HepG2 (cell line): ENCODE data around the gene NT5DC1. TPM values are rescaled to one million over a fixed set of nuclear protein-coding genes. Genes with fewer than 3 reads are reported as not detected.

ENCODE experiments used
- CBX1 ChIP-seq: IDR thresholded peaks from one replicate; pipeline ENCODE4 v1.6.1; 2016; ENCODE audit warnings: antibody characterized with exemption, low read depth
- GTF3A ChIP-seq: sonication (generic); formaldehyde crosslinking; conservative IDR thresholded peaks from 2 replicates; pipeline ENCODE4 v1.4.0; 2020; ENCODE audit warnings: mild to moderate bottlenecking, missing genetic modification reagents
- HIVEP1 ChIP-seq: sonication (generic); formaldehyde crosslinking; IDR thresholded peaks from 2 replicates; pipeline ENCODE4 v1.4.0; 2020; ENCODE audit warnings: mild to moderate bottlenecking, missing genetic modification reagents
- HOXA3 ChIP-seq: sonication (generic); formaldehyde crosslinking; IDR thresholded peaks from 2 replicates; pipeline ENCODE4 v1.5.0; 2020; ENCODE audit warnings: missing genetic modification reagents
- IKZF1 ChIP-seq: fragments of 450-650 bp; IDR thresholded peaks from 2 replicates; pipeline ENCODE4 v1.7.1; 2016
- MAZ ChIP-seq, 2 experiments: sonication (generic) in 1 of 2; formaldehyde crosslinking in 1 of 2; IDR thresholded peaks; 2 replicates each; pipeline versions ENCODE4 v1.5.0 to v1.6.1; 2012 to 2020; ENCODE audit warnings: low read depth in 2 of 2, mild to moderate bottlenecking in 2 of 2, borderline replicate concordance in 1 of 2, improper control_type of control experiment in 1 of 2, low read length in 1 of 2, missing genetic modification reagents in 1 of 2, moderate library complexity in 1 of 2
- MYNN ChIP-seq: sonication (generic); formaldehyde crosslinking; IDR thresholded peaks from 2 replicates; pipeline ENCODE4 v1.4.0; 2020; ENCODE audit warnings: mild to moderate bottlenecking, low read depth, missing genetic modification reagents
- NFE2L1 ChIP-seq: sonication (generic); formaldehyde crosslinking; IDR thresholded peaks from 2 replicates; pipeline ENCODE4 v1.4.0; 2020; ENCODE audit warnings: missing genetic modification reagents, mild to moderate bottlenecking, borderline replicate concordance
- TAF1 ChIP-seq: sonication (generic); formaldehyde crosslinking; IDR thresholded peaks from 2 replicates; pipeline ENCODE4 v1.4.0; 2020; ENCODE audit warnings: missing genetic modification reagents
- TCF7 ChIP-seq: sonication (generic); IDR thresholded peaks from 2 replicates; pipeline ENCODE4 v1.6.1; 2016; ENCODE audit warnings: antibody characterized with exemption, low read depth
- TFDP2 ChIP-seq: sonication (generic); formaldehyde crosslinking; IDR thresholded peaks from 2 replicates; pipeline ENCODE4 v1.4.0; 2020; ENCODE audit warnings: missing genetic modification reagents
- TP53 ChIP-seq: sonication (generic); formaldehyde crosslinking; conservative IDR thresholded peaks from 2 replicates; pipeline ENCODE4 v1.4.0; 2020; ENCODE audit warnings: missing genetic modification reagents
- ZNF414 ChIP-seq: sonication (generic); formaldehyde crosslinking; IDR thresholded peaks from 2 replicates; pipeline ENCODE4 v1.5.0; 2020; ENCODE audit warnings: missing genetic modification reagents
- ZNF446 ChIP-seq: sonication (generic); formaldehyde crosslinking; IDR thresholded peaks from 2 replicates; pipeline ENCODE4 v1.5.0; 2020; ENCODE audit warnings: mild to moderate bottlenecking, missing genetic modification reagents
- ZNF501 ChIP-seq: sonication (generic); formaldehyde crosslinking; IDR thresholded peaks from 2 replicates; pipeline ENCODE4 v1.5.1; 2020; ENCODE audit warnings: mild to moderate bottlenecking, moderate library complexity, missing genetic modification reagents
- ZNF549 ChIP-seq: sonication (generic); formaldehyde crosslinking; IDR thresholded peaks from 2 replicates; pipeline ENCODE4 v1.5.0; 2020; ENCODE audit warnings: missing genetic modification reagents
- ZNF567 ChIP-seq: sonication (generic); formaldehyde crosslinking; IDR thresholded peaks from 2 replicates; pipeline ENCODE4 v1.8.1; 2023; ENCODE audit warnings: mild to moderate bottlenecking, missing genetic modification reagents, borderline replicate concordance
- ZNF644 ChIP-seq: IDR thresholded peaks from 2 replicates; pipeline ENCODE4 v1.6.1; 2016; ENCODE audit warnings: low read depth
- ZNF83 ChIP-seq: sonication (generic); formaldehyde crosslinking; IDR thresholded peaks from 2 replicates; pipeline ENCODE4 v1.4.0; 2020; ENCODE audit warnings: missing genetic modification reagents, mild to moderate bottlenecking, borderline replicate concordance
- polyA plus RNA-seq, 8 experiments: library from polyadenylated mRNA; depleted of rRNA in 3 of 8; stranded (reverse) in 7 of 8; unstranded in 1 of 8; fragments of >200 nt; fragmentation: Illumina TruSeq in 4 of 8; extraction: Trizol in 4 of 8; gene quantifications; 2 replicates each; pipeline versions ENCODE4 v1.2.1 to v1.2.3, GENCODE V29; 2011 to 2016; ENCODE audit warnings: low read depth in 4 of 8, missing spikeins in 1 of 8, mixed read lengths in 1 of 8; ENCODE audit not compliant: insufficient read depth in 1 of 8
- total RNA-seq, 5 experiments: library from RNA; depleted of rRNA; stranded (reverse); fragments of >200 nt; fragmentation: Illumina TruSeq; extraction: Trizol; gene quantifications; 2 replicates each; pipeline ENCODE4 v1.2.3, GENCODE V29; 2016; ENCODE audit warnings: low read depth in 1 of 5
- TF ChIP-seq, protein P1 (sequence below): sonication (generic); formaldehyde crosslinking; IDR thresholded peaks from 2 replicates; pipeline ENCODE4 v1.5.0; 2020; ENCODE audit warnings: missing genetic modification reagents, mild to moderate bottlenecking, borderline replicate concordance
- TF ChIP-seq, protein P2 (sequence below): sonication (generic); formaldehyde crosslinking; IDR thresholded peaks from 2 replicates; pipeline ENCODE4 v1.4.0; 2020; ENCODE audit warnings: missing genetic modification reagents, borderline replicate concordance
- TF ChIP-seq, protein P3 (sequence below): sonication (generic); formaldehyde crosslinking; IDR thresholded peaks from 2 replicates; pipeline ENCODE4 v1.4.0; 2020; ENCODE audit warnings: low read depth, mild to moderate bottlenecking, missing genetic modification reagents

Gene NT5DC1
- total and polyA plus RNA-seq, 2 of the 13 experiments (the other 11 are each of a cell fraction or from before 2014, with no cell fraction given): 27.0 to 56.1 TPM

DNA sequence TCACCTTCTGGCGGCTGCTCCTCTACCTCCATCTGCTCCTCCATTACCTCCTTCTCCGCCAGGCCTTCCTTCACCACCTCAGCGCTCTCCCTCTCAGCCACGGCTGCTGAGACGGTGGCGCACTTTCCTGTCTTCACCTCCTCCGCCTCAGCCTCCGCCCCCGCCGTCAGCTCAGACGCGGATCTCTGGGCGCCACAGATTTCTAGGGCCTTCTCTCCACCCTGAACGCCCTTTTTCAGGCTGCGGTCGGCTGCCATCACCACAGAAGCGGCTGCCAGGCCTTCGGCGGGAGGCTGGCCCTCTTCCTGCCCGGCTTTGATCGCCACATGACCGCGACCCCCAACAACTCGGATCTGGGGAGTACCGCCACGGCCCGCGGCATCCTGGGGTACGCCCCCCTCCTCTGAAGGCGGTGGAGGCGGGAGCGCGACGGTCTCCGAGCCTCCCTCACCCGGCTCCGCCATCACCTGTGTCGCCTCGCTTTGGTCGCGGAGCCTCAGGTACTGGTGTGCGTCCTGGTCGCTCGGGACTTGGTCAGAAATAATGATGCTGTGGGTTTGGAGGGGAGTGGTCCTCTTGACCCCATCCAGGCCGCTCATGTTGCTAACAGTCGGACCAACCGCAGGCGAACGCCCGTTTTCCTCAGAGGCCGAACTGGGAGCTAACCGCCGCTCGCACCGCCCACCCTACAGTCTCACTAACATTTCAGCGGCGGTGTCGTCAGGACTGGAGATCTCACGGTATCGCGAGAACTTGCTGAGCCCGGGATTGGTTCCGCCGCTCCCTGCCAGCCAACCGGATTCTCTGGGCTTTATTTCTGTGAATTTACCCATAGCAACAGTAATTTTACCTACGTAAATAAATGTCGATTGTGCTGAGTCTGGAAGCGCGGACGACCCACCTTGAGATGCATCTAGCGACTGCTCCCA, 178.8 kb downstream of the NT5DC1 start, which contains the start of gene TSPYL1 (continued):
- TF ChIP-seq, protein P1, sequence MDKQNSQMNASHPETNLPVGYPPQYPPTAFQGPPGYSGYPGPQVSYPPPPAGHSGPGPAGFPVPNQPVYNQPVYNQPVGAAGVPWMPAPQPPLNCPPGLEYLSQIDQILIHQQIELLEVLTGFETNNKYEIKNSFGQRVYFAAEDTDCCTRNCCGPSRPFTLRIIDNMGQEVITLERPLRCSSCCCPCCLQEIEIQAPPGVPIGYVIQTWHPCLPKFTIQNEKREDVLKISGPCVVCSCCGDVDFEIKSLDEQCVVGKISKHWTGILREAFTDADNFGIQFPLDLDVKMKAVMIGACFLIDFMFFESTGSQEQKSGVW (CRISPR knock-in tag): no peak
- TF ChIP-seq ZNF446 (peak; percentile 18; the same call in 1 of the 2 replicates), HIVEP1 (peak; percentile 71; the same call in 1 of the 2 replicates), MYNN (CRISPR knock-in tag) (no peak), NFE2L1 (CRISPR knock-in tag) (no peak), TFDP2 (CRISPR knock-in tag) (no peak; the same call in 1 of the 2 replicates), IKZF1 (no peak), GTF3A (CRISPR knock-in tag) (peak; percentile 94), CBX1 (no peak), ZNF644 (CRISPR knock-in tag) (no peak), ZNF83 (CRISPR knock-in tag) (peak; percentile 83; the same call in 1 of the 2 replicates), ZNF549 (CRISPR knock-in tag) (no peak), HOXA3 (CRISPR knock-in tag) (peak; percentile 71; the same call in 1 of the 2 replicates), ZNF414 (CRISPR knock-in tag) (0 out of 2 replicates have a peak, but pooled peaks have one; percentile 82), ZNF501 (CRISPR knock-in tag) (peak; percentile 81), TP53 (CRISPR knock-in tag) (0 out of 2 replicates have a peak, but pooled peaks have one; percentile 13), TAF1 (peak; percentile 95), TCF7 (no peak), ZNF567 (peak; percentile 78; the same call in 1 of the 2 replicates), MAZ (IDR thresholded peaks at IDR 0.05; ENCODE audit: borderline replicate concordance, low read depth, low read length) (no peak), MAZ (CRISPR knock-in tag; IDR thresholded peaks at IDR 0.05; ENCODE audit: low read depth) (peak; percentile 38; the same call in 1 of the 2 replicates)
- TF ChIP-seq, protein P2, sequence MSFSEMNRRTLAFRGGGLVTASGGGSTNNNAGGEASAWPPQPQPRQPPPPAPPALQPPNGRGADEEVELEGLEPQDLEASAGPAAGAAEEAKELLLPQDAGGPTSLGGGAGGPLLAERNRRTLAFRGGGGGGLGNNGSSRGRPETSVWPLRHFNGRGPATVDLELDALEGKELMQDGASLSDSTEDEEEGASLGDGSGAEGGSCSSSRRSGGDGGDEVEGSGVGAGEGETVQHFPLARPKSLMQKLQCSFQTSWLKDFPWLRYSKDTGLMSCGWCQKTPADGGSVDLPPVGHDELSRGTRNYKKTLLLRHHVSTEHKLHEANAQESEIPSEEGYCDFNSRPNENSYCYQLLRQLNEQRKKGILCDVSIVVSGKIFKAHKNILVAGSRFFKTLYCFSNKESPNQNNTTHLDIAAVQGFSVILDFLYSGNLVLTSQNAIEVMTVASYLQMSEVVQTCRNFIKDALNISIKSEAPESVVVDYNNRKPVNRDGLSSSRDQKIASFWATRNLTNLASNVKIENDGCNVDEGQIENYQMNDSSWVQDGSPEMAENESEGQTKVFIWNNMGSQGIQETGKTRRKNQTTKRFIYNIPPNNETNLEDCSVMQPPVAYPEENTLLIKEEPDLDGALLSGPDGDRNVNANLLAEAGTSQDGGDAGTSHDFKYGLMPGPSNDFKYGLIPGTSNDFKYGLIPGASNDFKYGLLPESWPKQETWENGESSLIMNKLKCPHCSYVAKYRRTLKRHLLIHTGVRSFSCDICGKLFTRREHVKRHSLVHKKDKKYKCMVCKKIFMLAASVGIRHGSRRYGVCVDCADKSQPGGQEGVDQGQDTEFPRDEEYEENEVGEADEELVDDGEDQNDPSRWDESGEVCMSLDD (CRISPR knock-in tag): peak; percentile 62
- TF ChIP-seq, protein P3, sequence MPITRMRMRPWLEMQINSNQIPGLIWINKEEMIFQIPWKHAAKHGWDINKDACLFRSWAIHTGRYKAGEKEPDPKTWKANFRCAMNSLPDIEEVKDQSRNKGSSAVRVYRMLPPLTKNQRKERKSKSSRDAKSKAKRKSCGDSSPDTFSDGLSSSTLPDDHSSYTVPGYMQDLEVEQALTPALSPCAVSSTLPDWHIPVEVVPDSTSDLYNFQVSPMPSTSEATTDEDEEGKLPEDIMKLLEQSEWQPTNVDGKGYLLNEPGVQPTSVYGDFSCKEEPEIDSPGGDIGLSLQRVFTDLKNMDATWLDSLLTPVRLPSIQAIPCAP (CRISPR knock-in tag): no peak
